SHP77 treated with DMSO at 0.1 percent for 48 hours (cell line): Measurements from ENCODE around the gene ATP2A2.
"Not testable (repeated sequence)": the region's sequence is repeated elsewhere in the genome, so short reads cannot be mapped to it uniquely, and the experiment has no call there.

ENCODE experiments used
- DNase-seq: peaks from one replicate; lab custom pipeline; 2025; lab: John Stamatoyannopoulos, UW

Gene ATP2A2

GRCh38 chr12:110343736-110344555 is 62.9 kb downstream of the ATP2A2 start:
- DNase-seq: no peak

GRCh38 chr12:110344657-110345056 is 63.6 kb downstream of the ATP2A2 start:
- no peak for DNase-seq

- DNase-seq: no peak
These were observed 64.2 kb downstream of the ATP2A2 start for GRCh38 chr12:110345176-110345661.

GRCh38 chr12:110345963-110346362 is 64.9 kb downstream of the ATP2A2 start:
- DNase-seq: no peak

- DNase-seq: no peak
These were observed 66.7 kb downstream of the ATP2A2 start for GRCh38 chr12:110347767-110348166.

- no peak for DNase-seq
These were observed 67.5 kb downstream of the ATP2A2 start for GRCh38 chr12:110348431-110349059.

GRCh38 chr12:110349096-110349495 is 68.0 kb downstream of the ATP2A2 start:
- no peak for DNase-seq

GRCh38 chr12:110349514-110350151 is 68.6 kb downstream of the ATP2A2 start:
- DNase-seq: no peak

- no peak for DNase-seq
These were observed 70.1 kb downstream of the ATP2A2 start for GRCh38 chr12:110351119-110351518.

- no peak for DNase-seq
These were observed 71.4 kb downstream of the ATP2A2 start for GRCh38 chr12:110352401-110352800.

- DNase-seq: no peak
These were observed 72.3 kb downstream of the ATP2A2 start for GRCh38 chr12:110353211-110353965.

- no peak for DNase-seq
These were observed 73.2 kb downstream of the ATP2A2 start for GRCh38 chr12:110354172-110354780.

GRCh38 chr12:110355073-110355472 is 74.0 kb downstream of the ATP2A2 start:
- no peak for DNase-seq

GRCh38 chr12:110358384-110359097 is 77.5 kb downstream of the ATP2A2 start:
- DNase-seq: not testable (repeated sequence)

- no peak for DNase-seq
These were observed 80.2 kb downstream of the ATP2A2 start for GRCh38 chr12:110361216-110361615.

- no peak for DNase-seq
These were observed 84.7 kb downstream of the ATP2A2 start for GRCh38 chr12:110365489-110366320.

GRCh38 chr12:110366321-110367142 is 85.5 kb downstream of the ATP2A2 start:
- no peak for DNase-seq

GRCh38 chr12:110367181-110367864 is 86.3 kb downstream of the ATP2A2 start:
- DNase-seq: no peak

- DNase-seq: no peak
These were observed 88.9 kb downstream of the ATP2A2 start for GRCh38 chr12:110369992-110370391.
